ENCODE data around the gene IL4. TPM values are rescaled to one million over a fixed set of nuclear protein-coding genes. Genes with fewer than 3 reads are reported as not detected.
"Not testable (repeated sequence)": the region's sequence is repeated elsewhere in the genome, so short reads cannot be mapped to it uniquely, and the experiment has no call there.

Gene IL4
- not detected for polyA plus RNA-seq (2013, experiment 1 of 2; ENCODE audit: insufficient read length)
- not detected for polyA plus RNA-seq (2013, experiment 2 of 2; ENCODE audit: insufficient read length)

DNA sequence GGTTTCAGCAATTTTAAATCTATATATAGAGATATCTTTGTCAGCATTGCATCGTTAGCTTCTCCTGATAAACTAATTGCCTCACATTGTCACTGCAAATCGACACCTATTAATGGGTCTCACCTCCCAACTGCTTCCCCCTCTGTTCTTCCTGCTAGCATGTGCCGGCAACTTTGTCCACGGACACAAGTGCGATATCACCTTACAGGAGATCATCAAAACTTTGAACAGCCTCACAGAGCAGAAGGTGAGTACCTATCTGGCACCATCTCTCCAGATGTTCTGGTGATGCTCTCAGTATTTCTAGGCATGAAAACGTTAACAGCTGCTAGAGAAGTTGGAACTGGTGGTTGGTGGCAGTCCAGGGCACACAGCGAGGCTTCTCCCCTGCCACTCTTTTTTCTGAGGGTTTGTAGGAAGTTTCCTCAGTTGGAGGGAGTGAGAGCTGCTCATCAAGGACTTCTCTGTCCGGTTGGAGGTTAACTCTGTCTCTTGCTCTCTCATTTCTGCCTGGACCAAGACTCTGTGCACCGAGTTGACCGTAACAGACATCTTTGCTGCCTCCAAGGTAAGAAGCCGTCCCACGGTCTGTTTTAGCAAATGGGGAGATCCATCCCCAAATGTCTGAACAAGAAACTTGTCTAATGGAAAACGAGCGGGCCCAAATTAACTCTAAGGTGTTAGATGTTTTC lies at the start of gene IL4:
Gene IL4, plus strand, starts transcription at position 51 of the 692 bp plus-strand sequence. Its CDS starts 62 bp downstream, at position 113.
- DNase-seq: no peak

DNA sequence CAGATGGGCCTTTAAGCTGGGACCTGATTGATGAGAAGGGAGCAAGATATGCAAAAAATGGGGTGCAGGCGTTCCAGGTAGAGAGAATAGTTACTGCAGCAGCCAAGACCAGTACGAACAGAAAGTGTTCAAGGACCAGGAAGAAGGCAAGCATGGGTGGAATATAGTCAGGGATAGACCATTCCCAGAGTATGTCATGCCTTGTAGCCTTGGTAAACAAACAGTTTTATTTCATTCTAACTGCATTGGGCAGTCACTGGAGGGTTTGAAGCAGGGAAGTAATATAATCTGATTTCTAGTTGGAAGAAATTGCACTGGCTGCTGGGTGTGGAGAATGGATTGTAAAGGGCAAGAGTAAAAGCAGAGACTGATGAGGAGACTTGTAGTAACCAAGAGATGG lies 46.3 kb upstream of the IL4 start:
- no peak for DNase-seq

DNA sequence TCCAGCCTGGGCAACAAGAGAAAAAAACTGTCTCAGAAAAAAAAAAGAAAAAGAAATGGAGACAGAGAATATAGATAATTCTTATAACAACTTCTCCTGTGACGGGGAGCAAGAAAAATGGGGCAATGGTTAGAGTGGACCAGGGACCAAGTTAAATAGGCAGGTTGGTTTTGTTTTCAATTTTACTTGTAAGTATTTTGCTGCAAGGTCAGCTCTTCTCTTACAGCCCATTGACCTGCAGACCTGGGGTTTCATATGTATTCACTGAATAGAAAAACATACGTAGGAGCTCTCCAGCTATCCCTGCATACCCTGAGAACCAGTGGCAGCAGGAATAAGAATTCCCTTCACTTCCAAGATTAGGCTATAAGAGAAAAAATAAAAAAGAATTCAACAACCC lies 45.0 kb upstream of the IL4 start:
- no peak for DNase-seq

DNA sequence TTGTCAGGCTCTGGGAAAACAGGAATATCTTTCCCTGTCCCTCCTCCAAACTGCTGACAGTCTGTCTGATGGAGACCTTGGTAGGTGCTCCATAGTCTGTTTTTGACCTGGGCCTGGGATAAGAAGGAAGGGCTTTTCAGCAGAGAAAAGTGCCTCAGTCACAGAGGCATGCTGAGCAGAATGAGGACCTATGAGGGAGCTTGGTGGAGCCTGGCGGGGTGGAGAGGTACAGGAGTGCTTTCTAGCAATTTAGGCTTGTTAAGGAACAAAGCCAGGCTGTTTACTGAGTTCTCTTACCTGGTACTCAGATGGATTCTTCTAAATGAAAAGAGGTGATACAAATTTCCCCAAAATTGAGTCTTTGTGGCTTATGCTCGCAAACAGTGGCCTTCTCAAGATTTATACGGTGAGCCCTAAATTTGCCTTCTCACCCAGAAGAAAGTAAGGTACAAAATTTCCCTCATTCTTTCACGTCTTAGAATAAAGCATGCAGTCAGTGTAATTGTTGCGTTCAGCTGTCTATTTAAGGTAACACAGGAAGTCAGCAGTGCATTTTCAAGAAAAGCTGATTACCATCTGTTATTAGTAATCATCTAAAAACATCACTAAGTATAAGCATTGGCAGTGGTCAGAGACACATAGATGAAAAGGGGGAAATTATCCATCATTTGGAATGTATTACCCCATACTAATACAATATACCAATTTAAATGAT lies 44.4 kb upstream of the IL4 start:
- no peak for DNase-seq

DNA sequence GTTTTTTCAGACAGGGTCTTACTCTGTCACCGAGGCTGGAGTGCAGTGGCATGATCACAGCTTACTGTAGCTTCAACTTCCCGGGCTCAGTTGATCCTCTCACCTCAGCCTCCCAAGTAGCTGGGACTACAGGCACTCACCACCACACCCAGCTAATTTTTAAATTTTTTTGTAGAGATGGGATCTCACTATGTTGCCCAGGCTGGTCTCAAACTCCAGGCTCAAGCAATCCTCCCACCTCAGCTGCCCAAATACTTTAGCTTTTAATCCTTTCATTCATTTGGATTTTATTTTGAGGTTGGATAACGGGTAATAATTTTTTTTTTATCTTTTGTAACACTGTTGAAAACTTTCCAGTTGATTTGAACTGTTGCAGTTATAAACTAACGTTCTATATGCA lies 40.2 kb upstream of the IL4 start:
- not testable (repeated sequence) for DNase-seq

DNA sequence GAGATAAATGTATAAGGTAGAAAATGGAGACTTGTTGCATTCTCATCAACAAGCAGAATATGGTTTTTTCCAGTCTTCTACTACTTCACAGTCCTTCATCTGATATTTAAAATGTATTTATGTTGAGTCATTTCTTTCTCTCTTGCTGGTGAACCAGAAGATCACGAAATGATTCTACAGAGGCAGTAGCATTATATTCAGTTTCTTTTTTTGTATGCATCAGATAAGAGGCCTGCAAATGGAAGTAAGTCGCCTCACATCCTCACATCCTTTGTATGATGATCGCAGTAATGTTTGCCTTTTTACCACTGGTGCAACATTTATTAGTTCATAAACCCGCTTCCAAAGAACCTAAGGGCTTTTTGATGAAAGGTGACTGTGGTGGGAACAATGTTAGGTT lies 37.9 kb upstream of the IL4 start:
- DNase-seq: no peak

DNA sequence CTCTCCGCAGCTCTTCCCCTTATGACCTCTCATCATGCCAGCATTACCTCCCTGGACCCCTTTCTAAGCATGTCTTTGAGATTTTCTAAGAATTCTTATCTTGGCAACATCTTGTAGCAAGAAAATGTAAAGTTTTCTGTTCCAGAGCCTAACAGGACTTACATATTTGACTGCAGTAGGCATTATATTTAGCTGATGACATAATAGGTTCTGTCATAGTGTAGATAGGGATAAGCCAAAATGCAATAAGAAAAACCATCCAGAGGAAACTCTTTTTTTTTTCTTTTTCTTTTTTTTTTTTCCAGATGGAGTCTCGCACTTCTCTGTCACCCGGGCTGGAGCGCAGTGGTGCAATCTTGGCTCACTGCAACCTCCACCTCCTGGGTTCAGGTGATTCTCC lies 36.5 kb upstream of the IL4 start:
- no peak for DNase-seq

DNA sequence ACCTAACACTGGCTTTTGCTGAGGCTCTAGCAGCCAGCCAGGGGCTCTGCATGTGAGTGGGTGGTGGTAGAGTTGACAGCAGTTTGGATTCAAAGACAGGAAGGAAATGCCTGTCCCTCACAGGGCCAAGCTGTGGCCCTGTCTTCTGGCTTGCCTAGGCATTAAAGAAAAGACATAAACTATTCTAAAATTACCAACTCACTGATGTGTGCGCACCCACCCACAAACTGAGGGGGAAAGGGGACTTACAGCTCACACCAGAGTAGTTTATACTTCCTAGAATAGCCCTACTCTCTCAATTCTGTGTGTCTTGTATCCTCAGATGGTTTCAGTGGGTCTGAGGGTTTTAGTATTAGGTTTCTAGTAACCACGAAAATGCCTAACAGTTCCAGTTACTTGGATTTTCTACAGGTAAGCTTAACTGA lies 34.1 kb upstream of the IL4 start:
- no peak for DNase-seq

DNA sequence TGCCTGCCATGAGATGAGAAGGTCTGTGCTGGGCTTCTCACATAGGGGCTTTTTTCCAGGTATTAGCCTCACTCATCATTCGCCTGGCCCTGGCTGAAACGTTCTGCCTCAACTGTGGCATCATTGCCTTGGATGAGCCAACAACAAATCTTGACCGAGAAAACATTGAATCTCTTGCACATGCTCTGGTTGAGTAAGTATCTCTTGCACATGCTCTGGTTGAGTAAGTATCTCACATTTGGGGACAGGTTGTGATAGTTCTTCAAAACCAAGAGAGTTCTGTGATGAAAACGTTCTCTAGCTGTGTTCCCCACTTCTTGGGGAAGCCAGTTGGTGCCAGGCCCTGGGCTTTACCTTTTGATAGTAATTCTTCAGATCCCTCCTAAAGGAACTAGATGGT lies 33.2 kb upstream of the IL4 start:
- DNase-seq: no peak

DNA sequence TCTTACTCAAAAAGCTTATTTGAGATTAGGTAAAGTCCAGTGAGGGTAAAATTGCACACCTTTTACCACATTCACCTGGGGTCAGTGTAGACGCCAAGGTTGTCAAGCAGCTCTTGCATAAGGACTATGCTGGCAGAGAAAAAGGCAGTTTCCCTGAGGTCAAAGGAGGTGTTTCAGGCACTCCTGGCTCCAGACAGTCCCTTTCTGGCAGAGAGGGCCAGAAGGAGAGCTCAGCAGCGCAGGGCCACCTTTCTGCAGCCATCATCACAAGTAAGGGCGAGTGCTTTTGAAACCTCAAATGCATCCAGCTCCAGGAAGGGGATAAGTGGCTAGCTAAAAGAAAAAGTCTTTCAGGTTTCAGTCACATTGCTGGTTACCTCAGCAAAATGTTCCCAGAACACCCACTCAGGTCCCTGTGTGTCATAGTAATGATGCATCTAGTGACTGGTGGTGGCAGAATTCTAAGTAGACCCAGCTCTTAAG lies 32.5 kb upstream of the IL4 start:
- no peak for DNase-seq

DNA sequence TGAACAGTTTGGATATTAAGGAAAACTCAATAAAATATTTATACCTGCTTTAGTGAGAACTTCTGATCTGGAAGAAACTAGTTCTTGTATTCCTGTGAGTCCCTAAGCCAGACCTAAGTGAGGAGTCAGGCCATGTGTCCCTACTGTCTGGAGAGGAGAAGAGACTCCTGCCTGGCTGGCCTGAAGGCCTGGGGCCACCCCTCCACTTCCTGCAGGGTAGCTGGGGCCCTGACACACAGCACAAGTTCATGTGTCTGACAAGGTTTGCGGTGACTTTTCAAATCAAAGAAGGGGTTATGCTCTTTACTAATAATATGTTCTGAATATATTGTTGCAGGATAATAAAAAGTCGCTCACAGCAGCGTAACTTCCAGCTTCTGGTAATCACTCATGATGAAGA lies 31.9 kb upstream of the IL4 start:
- DNase-seq: no peak

DNA sequence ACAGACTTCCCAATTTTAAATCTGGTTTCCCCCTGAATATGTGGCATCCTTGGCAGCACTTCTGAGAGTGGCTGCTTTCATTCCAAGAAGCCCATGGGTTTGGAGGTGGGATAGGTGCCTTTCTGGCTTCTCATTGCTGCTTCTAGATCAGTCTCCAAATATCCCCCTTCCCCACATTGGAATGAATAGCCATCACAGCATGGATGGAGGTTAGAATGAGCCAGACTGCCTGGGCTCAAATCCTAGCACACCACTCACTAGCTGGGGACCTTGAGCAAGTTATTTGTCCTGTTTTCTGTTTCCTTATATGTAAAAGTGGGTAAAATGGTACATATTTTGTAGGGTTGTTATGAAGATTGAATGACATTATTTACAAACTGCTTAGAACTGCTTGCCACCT lies 29.6 kb upstream of the IL4 start:
- no peak for DNase-seq

DNA sequence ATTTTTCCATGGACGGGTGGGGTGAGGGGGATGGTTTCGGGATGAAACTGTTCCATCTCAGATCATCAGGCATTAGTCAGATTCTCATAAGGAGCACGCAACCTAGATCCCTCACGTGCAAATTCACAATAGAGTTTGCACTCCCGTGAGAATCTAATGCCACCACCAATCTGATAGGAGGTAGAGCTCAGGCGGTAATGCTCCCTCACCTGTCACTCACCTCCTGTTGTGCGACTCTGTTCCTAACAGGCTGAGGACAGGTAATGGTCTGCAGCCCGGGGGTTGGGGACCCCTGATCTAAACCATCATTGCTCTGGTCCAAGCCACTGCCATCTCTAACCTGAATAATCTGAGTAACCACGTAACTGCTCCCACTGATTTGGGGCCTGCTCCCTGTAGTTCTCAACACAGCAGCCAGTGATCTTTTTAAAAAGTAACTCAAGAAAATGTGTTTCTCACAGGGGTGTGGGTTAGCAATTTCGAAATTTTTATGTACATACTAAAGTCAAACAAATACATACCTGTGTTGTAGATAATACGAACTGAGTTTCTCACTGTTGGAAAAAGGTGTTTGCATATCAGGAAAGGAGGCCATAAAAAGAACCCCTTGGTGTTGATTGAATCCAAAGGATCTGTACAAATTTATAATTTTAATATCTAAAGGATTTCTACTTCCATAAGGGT lies 27.1 kb upstream of the IL4 start:
- DNase-seq: no peak

DNA sequence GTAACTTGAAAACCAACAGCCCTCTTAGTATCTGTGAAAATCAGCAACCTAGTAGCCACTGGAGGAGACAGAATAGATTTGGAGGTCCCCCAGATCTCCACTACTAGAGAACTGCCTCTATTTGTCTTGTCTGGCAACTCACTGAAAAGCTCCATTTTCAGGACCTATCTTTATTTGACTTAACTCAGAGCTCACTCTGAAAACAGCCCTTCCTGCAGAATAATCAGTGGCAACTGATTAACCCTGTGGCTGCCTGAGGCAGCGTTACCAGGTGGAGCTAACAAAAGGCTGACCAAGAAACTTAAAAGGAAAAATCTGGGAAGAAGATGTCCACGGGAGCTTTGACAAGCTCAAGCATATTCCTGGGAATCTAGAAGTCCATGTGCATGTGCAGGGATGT lies 26.3 kb upstream of the IL4 start:
- DNase-seq: no peak

DNA sequence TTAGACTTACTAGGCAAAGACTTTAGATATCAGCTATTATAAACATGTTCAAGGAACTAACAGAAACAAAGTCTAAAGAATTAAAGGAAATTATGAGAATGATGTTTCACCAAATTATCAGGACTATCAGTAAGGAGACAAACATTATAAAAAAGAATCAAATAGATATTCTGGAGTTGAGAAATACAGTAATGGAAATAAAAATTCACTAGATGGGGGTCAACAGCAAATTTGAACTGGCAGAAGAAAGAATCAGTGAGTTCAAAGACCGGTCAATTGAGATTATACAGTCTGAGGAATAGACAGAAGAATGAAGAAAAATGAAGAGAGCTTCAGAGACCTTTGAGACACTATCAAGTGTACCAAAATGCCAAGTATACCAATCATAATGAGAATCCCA lies 25.4 kb upstream of the IL4 start:
- DNase-seq: no peak

DNA sequence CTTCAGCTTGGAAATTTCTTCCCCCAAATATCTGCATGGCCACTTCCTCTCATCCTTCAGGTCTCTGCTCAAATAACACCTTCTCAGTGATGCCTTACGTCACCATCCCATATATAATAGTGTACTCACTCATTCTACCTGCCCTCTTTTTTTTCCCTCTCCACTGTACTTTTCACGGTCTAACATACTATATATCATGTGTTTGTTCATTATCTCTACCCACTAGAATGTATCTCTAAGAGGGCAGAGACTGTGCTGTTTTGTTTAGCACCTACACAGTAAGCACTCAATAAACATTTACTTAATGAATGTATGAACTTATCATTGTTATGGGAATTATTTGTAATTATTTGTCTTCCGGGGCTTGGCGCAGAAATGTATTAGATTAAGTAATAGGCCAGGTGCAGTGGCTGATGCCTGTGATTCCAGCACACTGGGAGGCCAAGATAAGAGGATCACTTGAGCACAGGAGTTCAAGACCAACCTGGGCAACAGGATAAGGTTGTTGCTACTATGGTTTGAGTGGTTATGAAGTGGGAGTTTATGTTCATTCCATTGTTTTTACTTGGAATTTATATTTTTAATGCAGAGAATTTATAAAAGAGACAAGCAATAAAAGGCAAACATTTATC lies 21.8 kb upstream of the IL4 start:
- DNase-seq: no peak

DNA sequence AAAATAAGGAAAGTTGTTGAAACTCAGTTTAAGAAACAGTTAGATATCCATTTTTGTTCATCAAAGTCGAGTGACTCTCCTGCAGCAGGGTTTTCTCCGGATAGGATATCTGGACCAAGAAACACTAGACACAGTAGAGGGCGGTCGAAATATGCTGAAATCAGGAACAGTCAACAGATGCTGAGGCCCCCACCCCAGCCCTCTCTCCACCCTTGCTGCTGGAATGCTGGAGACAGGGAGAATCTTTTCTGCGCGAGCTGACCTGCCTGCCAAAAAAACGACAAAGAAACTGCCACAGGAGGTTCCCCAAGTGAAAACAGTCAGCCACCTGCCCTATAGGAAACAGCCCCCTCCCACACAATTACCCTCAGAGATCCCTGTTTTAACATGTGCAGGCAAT lies 20.1 kb upstream of the IL4 start:
- peak; percentile 17 for DNase-seq

DNA sequence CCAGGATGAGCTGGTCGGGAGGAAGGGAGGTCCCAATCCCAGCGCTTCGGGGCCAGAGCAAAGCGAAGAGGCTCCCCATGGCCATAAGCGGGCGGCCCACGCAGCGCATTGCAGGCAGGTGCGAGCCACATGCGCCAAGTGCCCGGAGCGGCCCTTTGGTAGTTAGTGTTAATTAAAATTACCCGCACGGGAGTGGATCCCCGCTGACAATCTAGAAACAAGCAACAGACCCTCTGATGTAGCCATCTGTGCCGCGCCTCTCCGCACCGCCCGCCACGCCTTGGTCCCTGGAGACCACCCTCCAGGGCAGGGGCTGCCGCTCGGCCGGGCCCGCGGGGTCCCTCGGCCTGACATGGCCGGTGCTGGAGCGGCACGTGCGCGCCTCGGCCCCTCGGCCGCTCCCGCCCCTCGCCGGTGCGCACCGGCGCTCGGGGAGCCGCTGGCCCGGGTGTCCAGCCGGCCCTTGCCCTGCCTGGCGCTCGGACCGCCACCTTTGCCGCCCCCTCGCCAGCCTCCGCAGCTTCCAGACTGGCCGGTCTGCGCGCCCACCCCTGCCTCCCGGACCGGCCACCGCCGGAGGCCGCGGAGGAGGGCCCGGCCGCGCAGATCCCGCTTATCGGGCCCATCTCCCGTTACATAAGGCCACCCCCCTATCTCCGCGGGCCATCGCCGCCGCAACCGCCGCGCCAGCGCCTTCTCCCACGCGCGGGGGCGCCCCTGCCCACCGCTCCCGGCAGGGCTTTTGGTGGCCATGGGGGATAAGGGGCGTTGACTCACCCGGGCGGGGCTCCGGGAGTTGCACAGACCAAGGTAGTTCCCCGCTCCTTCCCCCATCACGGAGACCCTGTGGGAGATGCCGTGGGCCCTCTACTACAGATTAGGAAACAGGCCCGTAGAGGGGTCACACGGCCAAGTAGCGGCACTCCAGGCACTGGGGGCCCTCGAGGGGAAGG lies 17.7 kb upstream of the IL4 start:
- DNase-seq: peak; percentile 46

DNA sequence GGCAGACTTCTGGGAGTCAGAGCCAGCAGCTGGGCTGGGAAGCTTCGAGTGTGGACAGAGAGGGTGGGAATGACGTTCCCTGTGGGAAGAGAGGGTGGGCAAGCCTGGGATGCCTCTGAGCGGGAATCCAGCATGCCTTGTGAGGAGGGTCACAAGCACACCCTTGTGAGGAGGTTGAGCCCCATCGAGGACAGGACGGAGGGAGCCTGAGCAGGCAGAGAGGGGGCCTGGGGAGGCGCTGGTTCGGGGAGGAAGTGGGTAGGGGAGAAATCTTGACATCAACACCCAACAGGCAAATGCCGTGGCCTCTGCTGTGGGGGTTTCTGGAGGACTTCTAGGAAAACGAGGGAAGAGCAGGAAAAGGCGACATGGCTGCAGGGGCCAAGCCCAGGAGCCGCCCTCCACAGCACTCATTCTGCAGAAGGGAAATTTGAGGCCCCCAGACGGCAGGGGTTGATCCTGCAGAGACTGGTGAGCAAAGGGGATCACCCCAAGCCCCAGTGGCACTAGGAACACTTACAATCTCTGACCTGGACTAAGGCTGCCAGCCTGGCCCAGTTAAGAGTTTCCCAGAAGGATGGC lies 16.9 kb upstream of the IL4 start:
- DNase-seq: no peak

DNA sequence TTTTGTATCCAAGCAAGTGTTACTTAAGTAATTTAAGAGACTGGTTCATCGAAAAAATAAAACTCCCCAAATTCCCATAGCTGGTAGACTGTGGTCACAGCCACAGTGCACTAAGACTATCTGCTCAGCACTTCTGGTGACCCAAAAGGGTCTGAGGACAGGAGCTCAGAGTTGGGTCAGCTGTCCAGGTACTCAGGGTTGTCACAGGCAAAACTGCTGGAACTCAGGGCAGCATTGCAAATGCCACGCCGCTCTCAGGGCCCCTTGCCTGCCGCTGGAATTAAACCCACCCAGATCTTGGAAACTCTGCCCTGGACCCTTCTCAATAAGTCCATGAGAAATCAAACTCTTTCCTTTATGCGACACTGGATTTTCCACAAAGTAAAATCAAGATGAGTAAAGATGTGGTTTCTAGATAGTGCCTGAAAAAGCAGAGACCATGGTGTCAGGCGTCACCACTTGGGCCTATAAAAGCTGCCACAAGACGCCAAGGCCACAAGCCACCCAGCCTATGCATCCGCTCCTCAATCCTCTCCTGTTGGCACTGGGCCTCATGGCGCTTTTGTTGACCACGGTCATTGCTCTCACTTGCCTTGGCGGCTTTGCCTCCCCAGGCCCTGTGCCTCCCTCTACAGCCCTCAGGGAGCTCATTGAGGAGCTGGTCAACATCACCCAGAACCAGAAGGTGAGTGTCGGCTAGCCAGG lies 16.0 kb upstream of the IL4 start, which contains the start of gene IL13:
Gene IL13, plus strand, starts transcription at position 498 of the 705 bp plus-strand sequence. Its CDS starts 14 bp downstream, at position 512.
- no peak for DNase-seq
